Measurements from ENCODE around the gene FADS2.
A peak's percentile ranks its signal among the peaks of the same experiment; 100 is the strongest.

The FADS2 gene

GRCh38 chr11:61795876-61796526 is 32.1 kb upstream of the FADS2 start:
- DNase-seq (ENCODE audit: low read depth): no peak
- H3K4me3 ChIP-seq (replicated peaks; ENCODE audit: low read depth, low read length): no peak overlapping the region
- TF ChIP-seq, protein P1, sequence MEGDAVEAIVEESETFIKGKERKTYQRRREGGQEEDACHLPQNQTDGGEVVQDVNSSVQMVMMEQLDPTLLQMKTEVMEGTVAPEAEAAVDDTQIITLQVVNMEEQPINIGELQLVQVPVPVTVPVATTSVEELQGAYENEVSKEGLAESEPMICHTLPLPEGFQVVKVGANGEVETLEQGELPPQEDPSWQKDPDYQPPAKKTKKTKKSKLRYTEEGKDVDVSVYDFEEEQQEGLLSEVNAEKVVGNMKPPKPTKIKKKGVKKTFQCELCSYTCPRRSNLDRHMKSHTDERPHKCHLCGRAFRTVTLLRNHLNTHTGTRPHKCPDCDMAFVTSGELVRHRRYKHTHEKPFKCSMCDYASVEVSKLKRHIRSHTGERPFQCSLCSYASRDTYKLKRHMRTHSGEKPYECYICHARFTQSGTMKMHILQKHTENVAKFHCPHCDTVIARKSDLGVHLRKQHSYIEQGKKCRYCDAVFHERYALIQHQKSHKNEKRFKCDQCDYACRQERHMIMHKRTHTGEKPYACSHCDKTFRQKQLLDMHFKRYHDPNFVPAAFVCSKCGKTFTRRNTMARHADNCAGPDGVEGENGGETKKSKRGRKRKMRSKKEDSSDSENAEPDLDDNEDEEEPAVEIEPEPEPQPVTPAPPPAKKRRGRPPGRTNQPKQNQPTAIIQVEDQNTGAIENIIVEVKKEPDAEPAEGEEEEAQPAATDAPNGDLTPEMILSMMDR (IDR thresholded peaks at IDR 0.05; ENCODE audit: low read length, missing control alignments): no peak

GRCh38 chr11:61797263-61797944 is 30.7 kb upstream of the FADS2 start:
- H3K4me3 ChIP-seq (replicated peaks; ENCODE audit: low read depth, low read length): no peak overlapping the region
- peak; percentile 93 for DNase-seq (ENCODE audit: low read depth)

GRCh38 chr11:61799665-61800284 is 28.3 kb upstream of the FADS2 start:
- no peak for DNase-seq (ENCODE audit: low read depth)
- H3K4me3 ChIP-seq (replicated peaks; ENCODE audit: low read depth, low read length): no peak overlapping the region
- TF ChIP-seq, protein P1 (IDR thresholded peaks at IDR 0.05; ENCODE audit: low read length, missing control alignments): no peak

More at GRCh38 chr11:61797263-61797944, 30.7 kb upstream of the FADS2 start:
- TF ChIP-seq, protein P1 (IDR thresholded peaks at IDR 0.05; ENCODE audit: low read length, missing control alignments): peak; percentile 78

- no peak overlapping the region for H3K4me3 ChIP-seq (replicated peaks; ENCODE audit: low read depth, low read length)
- DNase-seq (ENCODE audit: low read depth): no peak
- TF ChIP-seq, protein P1 (IDR thresholded peaks at IDR 0.05; ENCODE audit: low read length, missing control alignments): no peak
These were observed 27.5 kb upstream of the FADS2 start for GRCh38 chr11:61800331-61801281.

- DNase-seq (ENCODE audit: low read depth): no peak
- no peak overlapping the region for H3K4me3 ChIP-seq (replicated peaks; ENCODE audit: low read depth, low read length)
- TF ChIP-seq, protein P1 (IDR thresholded peaks at IDR 0.05; ENCODE audit: low read length, missing control alignments): no peak
These were observed 25.5 kb upstream of the FADS2 start for GRCh38 chr11:61802605-61803004.

DNA sequence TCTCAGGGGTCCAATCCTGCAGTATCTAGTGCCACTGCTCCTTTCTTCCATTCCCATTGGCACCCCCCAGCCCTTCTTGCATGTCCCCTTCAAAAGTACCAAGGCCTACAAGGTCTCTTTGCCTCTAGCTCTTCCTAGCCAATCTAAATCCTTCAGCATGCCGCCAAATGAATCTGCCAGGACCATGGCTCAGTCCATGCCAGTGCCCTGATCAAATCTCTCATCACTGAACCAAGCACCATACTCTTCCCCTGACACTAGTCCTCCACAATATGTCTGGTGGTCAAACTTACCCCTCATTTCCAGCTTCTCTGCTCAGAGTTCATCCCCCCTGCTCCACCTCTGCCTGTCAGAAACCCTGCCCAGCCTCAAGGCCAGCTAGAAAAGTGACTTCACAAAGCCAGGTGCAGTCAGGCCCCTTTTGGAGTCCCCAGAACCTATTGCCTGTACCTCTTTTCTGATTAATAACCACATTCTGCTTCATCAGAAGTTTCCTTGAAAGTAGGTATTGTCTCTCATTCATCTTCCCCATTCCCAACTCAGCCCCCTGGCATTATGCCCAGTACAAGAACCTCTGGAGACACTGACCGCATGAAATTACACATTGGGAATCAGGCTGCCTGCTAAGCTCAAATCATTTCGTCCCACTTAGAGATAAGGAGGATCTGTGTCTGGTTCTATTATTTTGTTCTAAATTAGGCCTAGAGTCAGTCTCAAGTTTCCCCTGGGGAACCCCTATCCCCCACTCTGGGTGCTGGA is 24.0 kb upstream of the FADS2 start:
- no peak overlapping the region for H3K4me3 ChIP-seq (replicated peaks; ENCODE audit: low read depth, low read length)
- peak; percentile 65 for DNase-seq (ENCODE audit: low read depth)
- TF ChIP-seq, protein P1 (IDR thresholded peaks at IDR 0.05; ENCODE audit: low read length, missing control alignments): no peak

Measured in fibroblast of pulmonary artery (primary cell).